Activated T-helper 2 cell treated with anti-CD3 and anti-CD28 coated beads, Interferon-gamma antibody, Interleukin-2, Interleukin-4, amounts not matched to agents 10 μg/mL and 5 μg/mL and 100 μg/mL, durations not matched to agents 14 hours and 24 hours and 36 hours (primary cell): ENCODE results near the gene BRCA2. TPM values are rescaled to one million over a fixed set of nuclear protein-coding genes. Genes with fewer than 3 reads are reported as not detected.

ENCODE experiments used
- DNase-seq: peaks from one replicate; pipeline ENCODE4 v3.0.0; 2021; ENCODE audit warnings: low spot score
- H3K27ac Mint-ChIP-seq: one replicate; pipeline ENCODE4 v1.8.0; 2021; ENCODE audit warnings: mixed read lengths
- H3K27me3 Mint-ChIP-seq: one replicate; pipeline ENCODE4 v1.8.0; 2021; ENCODE audit warnings: low read depth, mixed read lengths
- H3K36me3 Mint-ChIP-seq: one replicate; pipeline ENCODE4 v1.8.0; 2021; ENCODE audit warnings: low read depth, mixed read lengths
- H3K4me1 Mint-ChIP-seq: one replicate; pipeline ENCODE4 v1.8.0; 2021; ENCODE audit warnings: low read depth, mixed read lengths
- H3K4me3 Mint-ChIP-seq: one replicate; pipeline ENCODE4 v1.8.0; 2021; ENCODE audit warnings: low read depth, mild to moderate bottlenecking, moderate library complexity, mixed read lengths
- H3K9me3 Mint-ChIP-seq: one replicate; pipeline ENCODE4 v1.8.0; 2021; ENCODE audit warnings: mixed read lengths
- intact Hi-C: fragments of 100-400 bp; cut with micrococcal nuclease; formaldehyde crosslinking; loops from one replicate; pipeline ENCODE4 v1.15.1; 2023
- total RNA-seq: library from RNA; stranded (reverse); gene quantifications from 2 replicates; pipeline ENCODE4 v1.2.3, GENCODE V29; 2022

Gene BRCA2
- total RNA-seq, 1 donor from 2014 or later = 18.6 TPM

DNA sequence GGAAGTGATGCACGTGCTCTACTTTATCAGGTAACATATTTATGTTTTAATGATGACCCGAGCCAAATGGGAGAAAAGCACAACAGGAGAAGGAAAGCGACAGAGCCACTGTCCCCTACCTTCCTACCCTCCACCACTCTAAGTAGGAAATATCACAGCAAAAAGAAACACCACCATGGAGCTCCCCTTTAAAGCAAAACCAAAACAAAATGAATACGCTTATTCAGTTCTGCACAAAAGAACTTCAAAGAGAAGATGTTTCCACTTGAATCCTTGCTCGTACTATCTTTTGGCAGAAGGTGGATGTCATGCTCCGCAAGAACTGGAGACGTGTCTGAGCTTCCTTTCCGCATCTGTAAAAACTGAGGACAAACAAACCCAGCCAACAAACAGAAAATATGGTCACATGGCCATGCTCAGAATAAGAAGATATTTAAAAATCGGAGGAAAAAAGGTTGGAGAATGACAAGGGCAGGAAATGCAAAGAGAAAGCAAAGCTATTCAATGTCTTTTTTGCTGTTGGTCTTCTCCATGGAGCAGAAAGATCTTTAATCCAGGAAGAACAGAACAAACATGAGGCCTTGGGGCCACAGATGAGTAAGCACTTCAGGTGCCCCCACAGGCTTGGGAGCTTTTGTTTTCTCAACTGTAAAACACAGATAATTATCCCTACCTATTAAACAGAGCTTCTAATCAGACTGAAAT is 93.1 kb downstream of the BRCA2 start:
- peak overlapping the region; percentile 36 for H3K27ac Mint-ChIP-seq
- no peak for DNase-seq
- H3K27me3 Mint-ChIP-seq = no peaks in the 10 kb centered on the region
- H3K9me3 Mint-ChIP-seq = no peaks in the 10 kb centered on the region
- H3K4me1 Mint-ChIP-seq = peaks cover 16% of the 10 kb centered on the region
- H3K4me3 Mint-ChIP-seq = peak overlapping the region; percentile 20
- intact Hi-C loops = no loop called here
- peaks cover 45% of the 10 kb centered on the region for H3K36me3 Mint-ChIP-seq

- Mint-ChIP-seq H3K27me3 (no peaks in the 10 kb centered on the region), H3K4me1 (peaks cover 16% of the 10 kb centered on the region), H3K27ac (no peak overlapping the region), H3K4me3 (no peak overlapping the region), H3K9me3 (no peaks in the 10 kb centered on the region), H3K36me3 (peaks cover 45% of the 10 kb centered on the region)
- intact Hi-C loops = no loop called here
- no peak for DNase-seq
Measured at GRCh38 chr13:32409001-32409313, 93.6 kb downstream of the BRCA2 start.

GRCh38 chr13:32409561-32410421 is 94.5 kb downstream of the BRCA2 start:
- H3K36me3 Mint-ChIP-seq = peaks cover 41% of the 10 kb centered on the region
- no peaks in the 10 kb centered on the region for H3K9me3 Mint-ChIP-seq
- H3K4me3 Mint-ChIP-seq = no peak overlapping the region
- intact Hi-C loops = no loop called here
- no peaks in the 10 kb centered on the region for H3K27me3 Mint-ChIP-seq
- H3K27ac Mint-ChIP-seq = no peak overlapping the region
- H3K4me1 Mint-ChIP-seq = peaks cover 16% of the 10 kb centered on the region
- DNase-seq = no peak

DNA sequence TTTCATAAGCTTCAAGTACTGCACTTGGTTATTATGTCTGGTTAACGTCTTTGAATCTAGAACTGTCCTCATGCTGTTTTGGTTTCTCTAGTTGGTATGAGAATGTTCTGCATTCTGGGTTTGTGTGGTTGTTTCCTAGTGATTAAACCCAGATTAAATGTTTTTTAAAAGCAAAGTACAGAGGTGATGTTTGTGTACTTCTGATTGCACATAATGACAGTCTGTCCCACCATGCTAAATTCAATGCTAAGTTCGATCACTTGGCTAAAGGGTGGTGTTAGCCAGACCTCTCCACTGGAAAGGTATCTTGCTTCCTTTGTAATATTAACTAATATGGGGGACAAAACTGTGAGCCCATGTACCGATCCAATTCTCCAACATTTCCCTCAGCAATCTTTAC is 98.0 kb downstream of the BRCA2 start:
- intact Hi-C loops = no loop called here
- H3K36me3 Mint-ChIP-seq = peaks cover 31% of the 10 kb centered on the region
- DNase-seq = no peak
- no peak overlapping the region for H3K4me3 Mint-ChIP-seq
- H3K27ac Mint-ChIP-seq = no peak overlapping the region
- H3K9me3 Mint-ChIP-seq = peaks cover 8% of the 10 kb centered on the region
- peaks cover 9% of the 10 kb centered on the region for H3K4me1 Mint-ChIP-seq
- no peaks in the 10 kb centered on the region for H3K27me3 Mint-ChIP-seq

DNA sequence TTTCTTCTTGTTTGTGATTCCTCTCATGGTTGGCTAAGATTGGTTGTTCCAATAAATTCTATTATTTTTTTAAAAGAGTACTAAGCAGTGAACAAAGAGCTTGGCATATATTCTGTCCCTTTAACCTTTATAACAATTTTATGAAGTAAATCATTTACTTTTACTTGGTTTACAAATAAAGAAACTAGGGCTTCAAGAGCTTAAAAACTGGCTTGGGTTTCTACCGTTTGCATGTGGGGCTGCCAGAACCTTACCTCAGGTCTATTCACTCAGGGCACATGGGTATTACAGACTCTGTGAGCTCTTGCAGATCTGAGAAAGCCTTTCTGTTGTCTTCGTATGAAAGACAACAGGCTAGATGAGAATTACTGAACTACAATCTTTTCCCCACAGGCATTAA is 99.3 kb downstream of the BRCA2 start:
- intact Hi-C loops = no loop called here
- H3K27ac Mint-ChIP-seq = no peak overlapping the region
- H3K27me3 Mint-ChIP-seq = no peaks in the 10 kb centered on the region
- peaks cover 35% of the 10 kb centered on the region for H3K36me3 Mint-ChIP-seq
- peaks cover 2% of the 10 kb centered on the region for H3K4me1 Mint-ChIP-seq
- DNase-seq = no peak
- H3K4me3 Mint-ChIP-seq = no peak overlapping the region
- peaks cover 18% of the 10 kb centered on the region for H3K9me3 Mint-ChIP-seq

DNA sequence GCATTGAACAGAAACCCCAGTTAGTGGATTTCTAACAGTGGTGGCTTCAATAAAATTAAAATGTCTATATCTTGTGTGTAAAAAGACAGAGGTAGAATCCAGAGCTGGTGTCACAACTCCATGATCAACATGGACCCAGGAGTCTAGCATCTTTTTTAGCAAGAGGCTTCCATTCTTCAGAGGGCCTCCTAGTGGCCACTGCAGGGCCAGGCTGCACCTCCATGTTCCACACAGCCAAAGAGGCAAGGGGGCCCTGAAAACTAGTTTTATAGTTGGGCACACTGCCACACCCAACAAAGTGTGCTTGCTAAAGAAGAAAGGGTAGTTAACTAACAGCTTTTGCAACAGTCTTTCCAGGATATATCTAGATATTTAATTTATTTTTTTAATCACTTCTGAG is 99.7 kb downstream of the BRCA2 start:
- H3K4me1 Mint-ChIP-seq = peaks cover 2% of the 10 kb centered on the region
- H3K27me3 Mint-ChIP-seq = no peaks in the 10 kb centered on the region
- H3K27ac Mint-ChIP-seq = no peak overlapping the region
- intact Hi-C loops = no loop called here
- no peak overlapping the region for H3K4me3 Mint-ChIP-seq
- H3K9me3 Mint-ChIP-seq = peaks cover 22% of the 10 kb centered on the region
- peaks cover 36% of the 10 kb centered on the region for H3K36me3 Mint-ChIP-seq
- DNase-seq = no peak

DNA sequence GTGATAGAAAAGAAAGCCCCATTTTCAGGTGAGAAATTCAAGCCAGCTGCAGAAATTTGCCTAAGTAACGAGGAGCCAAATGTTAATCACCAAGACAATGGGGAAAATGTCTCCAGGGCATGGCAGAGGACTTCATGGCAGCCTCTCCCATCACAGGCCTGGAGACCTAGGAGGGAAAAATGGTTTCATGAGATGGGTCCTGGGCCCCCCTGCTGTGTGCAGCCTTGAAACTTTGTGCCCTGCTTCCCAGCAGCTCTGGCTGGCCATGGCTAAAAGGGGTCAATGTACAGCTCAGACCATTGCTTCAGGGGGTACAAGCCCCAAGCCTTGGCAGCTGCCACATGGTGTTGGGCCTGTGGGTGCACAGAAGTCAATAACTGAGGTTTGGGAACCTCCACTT is 102.7 kb downstream of the BRCA2 start:
- Mint-ChIP-seq H3K4me3 (no peak overlapping the region), H3K4me1 (peaks cover 2% of the 10 kb centered on the region), H3K9me3 (peaks cover 41% of the 10 kb centered on the region), H3K36me3 (peaks cover 61% of the 10 kb centered on the region), H3K27me3 (no peaks in the 10 kb centered on the region), H3K27ac (no peak overlapping the region)
- DNase-seq = no peak
- intact Hi-C loops = no loop called here

- H3K9me3 Mint-ChIP-seq = peaks cover 43% of the 10 kb centered on the region
- peaks cover 77% of the 10 kb centered on the region for H3K36me3 Mint-ChIP-seq
- no peak overlapping the region for H3K4me3 Mint-ChIP-seq
- H3K4me1 Mint-ChIP-seq = peaks cover 12% of the 10 kb centered on the region
- intact Hi-C loops = loop anchor here (10.0 kb wide), 1 partner anchor 505 kb away; no protein-coding TSS in a partner anchor
- H3K27me3 Mint-ChIP-seq = no peaks in the 10 kb centered on the region
- DNase-seq = no peak
- H3K27ac Mint-ChIP-seq = no peak overlapping the region
Measured at GRCh38 chr13:32419862-32420261, 104.6 kb downstream of the BRCA2 start.

DNA sequence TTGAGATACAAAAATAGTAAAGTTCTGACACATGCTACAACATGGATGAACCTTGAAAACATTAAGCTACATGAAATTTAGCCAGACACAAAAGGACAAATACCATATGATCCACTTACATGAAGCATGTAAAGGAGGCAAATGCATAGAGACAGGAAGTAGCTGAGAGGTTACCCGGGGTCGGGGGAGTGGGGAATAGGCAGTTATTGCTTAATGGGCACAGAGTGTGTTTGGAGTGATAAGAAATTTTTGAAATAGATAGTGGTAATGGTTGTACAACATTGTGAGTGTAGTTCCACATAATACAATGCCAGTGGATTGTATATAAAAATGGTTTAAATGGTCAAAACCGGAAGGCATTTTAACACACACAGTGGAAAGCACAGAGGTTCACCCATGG is 108.3 kb downstream of the BRCA2 start:
- peaks cover 27% of the 10 kb centered on the region for H3K4me1 Mint-ChIP-seq
- no peak overlapping the region for H3K4me3 Mint-ChIP-seq
- H3K9me3 Mint-ChIP-seq = peaks cover 31% of the 10 kb centered on the region
- intact Hi-C loops = loop anchor here (10.0 kb wide), 1 partner anchor 509 kb away; no protein-coding TSS in a partner anchor
- H3K36me3 Mint-ChIP-seq = peaks cover 75% of the 10 kb centered on the region
- DNase-seq = no peak
- H3K27me3 Mint-ChIP-seq = no peaks in the 10 kb centered on the region
- H3K27ac Mint-ChIP-seq = no peak overlapping the region

DNA sequence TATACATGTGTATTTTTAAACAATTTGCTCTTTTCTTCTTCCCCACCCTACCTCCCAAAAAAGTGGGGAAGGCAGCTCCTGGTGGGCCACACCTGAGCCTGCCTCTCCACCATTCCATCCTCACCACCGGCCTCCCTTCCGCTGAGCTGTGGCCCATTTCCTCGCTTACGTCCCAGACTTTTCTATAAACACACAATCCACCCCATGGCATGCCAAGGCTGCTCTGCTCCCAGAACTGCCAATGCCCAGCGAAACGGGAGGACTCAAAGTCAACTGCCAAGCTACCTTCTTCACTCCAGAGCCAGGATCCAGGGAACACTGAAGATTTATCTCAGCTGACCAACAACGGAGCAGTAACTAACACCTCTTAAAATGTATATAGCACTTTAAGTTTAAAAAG is 109.8 kb downstream of the BRCA2 start:
- no peak for DNase-seq
- Mint-ChIP-seq H3K27ac (peak overlapping the region; percentile 36), H3K36me3 (peaks cover 62% of the 10 kb centered on the region), H3K4me3 (peak overlapping the region; percentile 98), H3K4me1 (peaks cover 34% of the 10 kb centered on the region), H3K9me3 (peaks cover 19% of the 10 kb centered on the region), H3K27me3 (no peaks in the 10 kb centered on the region)
- intact Hi-C loops = loop anchor here (5.0 to 10.0 kb wide), 3 partner anchors 393 to 510 kb away; partner anchors contain the start of gene FRY

DNA sequence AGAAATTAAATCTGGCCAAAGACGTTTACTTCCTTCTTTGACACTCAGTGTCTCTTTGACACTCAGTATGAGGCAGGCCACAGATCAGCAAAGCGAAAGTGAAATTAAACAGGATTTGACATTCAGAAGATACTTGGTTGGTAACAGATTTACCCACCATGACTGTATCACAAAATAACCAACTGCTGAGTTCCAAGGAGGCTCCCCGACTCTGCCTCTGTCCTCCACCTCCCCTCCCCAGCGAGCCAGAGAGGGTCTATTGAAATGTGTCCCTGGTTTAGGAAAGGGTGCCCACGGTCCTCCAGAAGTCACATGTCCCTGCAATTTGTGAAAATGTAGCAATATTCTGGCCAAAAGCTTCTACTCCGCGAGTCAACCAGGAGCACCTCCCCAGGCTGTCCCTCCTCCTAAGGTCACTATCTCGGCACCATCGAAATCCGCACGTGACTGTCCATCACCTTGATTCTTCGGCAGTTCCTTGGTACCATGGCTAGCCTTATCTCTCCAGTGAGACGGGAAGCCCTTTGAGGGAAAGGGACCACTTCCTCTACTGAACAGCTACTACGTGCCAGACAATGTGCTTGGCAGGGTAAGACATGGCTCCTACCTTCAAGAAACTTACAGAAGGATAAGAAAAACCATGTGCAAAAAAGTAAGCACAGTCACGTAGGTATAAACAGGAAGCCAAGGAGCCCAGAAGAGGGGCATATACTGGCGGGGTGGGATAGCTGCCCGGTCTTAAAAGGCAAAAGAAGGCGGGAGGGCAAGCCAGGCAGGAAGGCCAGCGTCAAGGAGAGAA is 111.1 kb downstream of the BRCA2 start:
- Mint-ChIP-seq H3K27me3 (no peaks in the 10 kb centered on the region), H3K9me3 (peaks cover 11% of the 10 kb centered on the region), H3K27ac (peak overlapping the region; percentile 100), H3K4me3 (peak overlapping the region; percentile 98), H3K4me1 (peaks cover 36% of the 10 kb centered on the region), H3K36me3 (peaks cover 51% of the 10 kb centered on the region)
- peak; percentile 47 for DNase-seq
- intact Hi-C loops = loop anchor here (1.0 to 10.0 kb wide), 6 partner anchors 111 to 512 kb away; partner anchors contain the start of genes BRCA2, FRY, N4BP2L2 and ZAR1L

DNA sequence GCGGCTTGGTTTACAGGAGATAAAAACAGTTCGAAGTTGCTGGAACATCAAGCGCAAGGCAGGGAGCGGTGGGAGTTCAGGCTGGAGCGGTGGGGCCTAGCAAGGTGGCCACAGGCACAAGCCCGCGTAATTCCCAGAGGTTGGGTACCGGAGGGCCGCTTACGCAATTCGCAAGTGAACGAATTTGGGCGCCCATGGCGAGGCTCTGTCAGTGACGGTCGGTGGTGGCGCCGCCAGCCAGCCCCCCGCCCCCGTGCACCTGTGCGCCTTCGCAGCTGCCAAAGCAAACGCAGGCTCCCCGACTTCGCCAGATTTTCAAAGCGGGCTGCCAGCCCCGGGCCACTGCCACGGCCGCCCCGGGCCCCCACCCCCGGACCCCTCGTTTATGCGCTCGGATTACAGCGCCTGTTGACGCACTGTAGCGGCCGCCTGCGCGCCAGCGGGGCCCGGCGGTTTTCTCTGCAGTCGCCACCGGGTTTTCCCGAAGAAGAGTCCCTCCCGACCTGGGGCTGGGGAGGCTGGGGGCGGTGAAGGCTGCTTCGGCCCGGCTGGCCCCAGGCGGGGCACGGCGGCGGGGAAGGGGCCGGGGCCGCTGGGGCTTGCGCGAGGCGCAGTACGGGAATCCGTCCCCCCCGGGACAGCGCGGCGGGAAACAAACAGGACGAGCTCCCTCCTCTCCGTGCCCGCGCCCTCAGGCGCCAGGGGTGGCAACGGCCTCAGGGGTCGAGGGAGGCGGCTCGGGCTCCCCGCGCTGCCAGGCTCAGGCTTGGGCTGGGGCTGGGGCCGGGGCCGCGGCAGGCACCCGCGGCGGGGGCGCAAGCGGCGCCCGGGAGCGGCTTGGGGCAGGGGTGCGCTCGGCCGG is 111.9 kb downstream of the BRCA2 start:
- H3K27ac Mint-ChIP-seq = peak overlapping the region; percentile 100
- no peaks in the 10 kb centered on the region for H3K27me3 Mint-ChIP-seq
- intact Hi-C loops = loop anchor here (1.0 to 10.0 kb wide), 6 partner anchors 111 to 512 kb away; partner anchors contain the start of genes BRCA2, FRY, N4BP2L2 and ZAR1L
- H3K4me1 Mint-ChIP-seq = peaks cover 36% of the 10 kb centered on the region
- peaks cover 43% of the 10 kb centered on the region for H3K36me3 Mint-ChIP-seq
- H3K9me3 Mint-ChIP-seq = peaks cover 7% of the 10 kb centered on the region
- peak overlapping the region; percentile 98 for H3K4me3 Mint-ChIP-seq
- DNase-seq = peak; percentile 54
